Thyroid gland (tissue), 4 donors: ENCODE results near the gene RPAP2. TPM values are rescaled to one million over a fixed set of nuclear protein-coding genes. Genes with fewer than 3 reads are reported as not detected.

ENCODE experiments used
- DNase-seq, 2 donors: peaks; one replicate each; pipeline ENCODE4 v3.0.0-alpha.2; 2019
- H3K27ac ChIP-seq, 3 donors: fragments of 200-600 bp; sonication (generic); 1 replicate in 2 of 3; 2 replicates in 1 of 3; pipeline ENCODE4 v1.5.1; 2016 to 2019; ENCODE audit warnings: mild to moderate bottlenecking in 1 of 3, moderate library complexity in 1 of 3
- H3K27me3 ChIP-seq: fragments of 200-600 bp; sonication (generic); one replicate; pipeline ENCODE4 v1.5.1; 2019
- H3K36me3 ChIP-seq, 2 donors: fragments of 200-600 bp; sonication (generic); one replicate each; pipeline ENCODE4 v1.5.1; 2016 to 2019
- H3K4me1 ChIP-seq, 2 donors: fragments of 200-600 bp; sonication (generic); one replicate each; pipeline ENCODE4 v1.5.1; 2017 to 2019
- H3K4me3 ChIP-seq, 3 donors: fragments of 200-600 bp; sonication (generic); replicated peaks in 1 of 3; 1 replicate in 2 of 3; 2 replicates in 1 of 3; pipeline ENCODE4 v1.5.1; 2016; ENCODE audit warnings: mild to moderate bottlenecking in 1 of 3
- H3K9me3 ChIP-seq: fragments of 200-600 bp; sonication (generic); one replicate; pipeline ENCODE4 v1.5.1; 2017
- CTCF ChIP-seq, 6 experiments: fragments of 200-600 bp in 3 of 6; fragments of 450-650 bp in 3 of 6; sonication (generic) in 3 of 6; IDR thresholded peaks; one replicate each; pipeline ENCODE4 v1.5.1; 2016 to 2019; ENCODE audit warnings: antibody characterized with exemption in 6 of 6, mild to moderate bottlenecking in 2 of 6, inconsistent platforms in 1 of 6, moderate library complexity in 1 of 6
- POLR2A ChIP-seq, 2 donors: fragments of 450-650 bp; IDR thresholded peaks; one replicate each; pipeline ENCODE4 v1.6.1; 2017; ENCODE audit warnings: antibody characterized with exemption in 2 of 2, mild to moderate bottlenecking in 2 of 2, moderate library complexity in 1 of 2
- WGBS, 2 donors: methylation state at CpG; one replicate each; pipeline ENCODE4 v1.1.5; 2017; 5-methylcytosine and 5-hydroxymethylcytosine counted together
- intact Hi-C: fragments of 100-400 bp; cut with DNase I; formaldehyde crosslinking; loops from one replicate; pipeline ENCODE4 v1.15.1; 2023
- total RNA-seq, 4 donors: library from RNA; depleted of rRNA; stranded (reverse); fragments of >200 nt; gene quantifications; one replicate each; pipeline ENCODE4 v1.2.3, GENCODE V29; 2016

Gene RPAP2
- total RNA-seq, 4 donors from 2014 or later: 8.7 to 28.0 (median 17.6) TPM

- Histone ChIP-seq H3K9me3 (no peaks in the 10 kb centered on the region), H3K4me1 (no peaks in the 10 kb centered on the region), H3K36me3 (peaks cover 0 to 7% of the 10 kb centered on the region in 2 donors), H3K27ac (no peak overlapping the region), H3K27me3 (no peaks in the 10 kb centered on the region), H3K4me3 (no peak overlapping the region)
- no peak for DNase-seq
- 98 to 99% methylated on average over 6 of the region's 6 CpGs for WGBS, 2 donors
- no peak for TF ChIP-seq POLR2A (IDR thresholded peaks at IDR 0.05)
- no peak for TF ChIP-seq CTCF (IDR thresholded peaks at IDR 0.05)
- intact Hi-C loops: no loop called here
These were observed 30.7 kb downstream of the RPAP2 start for GRCh38 chr1:92329347-92330129.

GRCh38 chr1:92333668-92334067 is 34.8 kb downstream of the RPAP2 start:
- 79 to 82% methylated on average over 3 of the region's 3 CpGs for WGBS, 2 donors
- intact Hi-C loops: no loop called here
- Histone ChIP-seq H3K9me3 (no peaks in the 10 kb centered on the region), H3K27me3 (no peaks in the 10 kb centered on the region), H3K36me3 (no peaks in the 10 kb centered on the region), H3K4me3 (no peak overlapping the region), H3K4me1 (no peaks in the 10 kb centered on the region), H3K27ac (no peak overlapping the region)
- no peak for DNase-seq
- no peak for TF ChIP-seq CTCF (IDR thresholded peaks at IDR 0.05)
- TF ChIP-seq POLR2A (IDR thresholded peaks at IDR 0.05): no peak

- Histone ChIP-seq H3K36me3 (no peaks in the 10 kb centered on the region), H3K27me3 (no peaks in the 10 kb centered on the region), H3K27ac (no peak overlapping the region), H3K4me1 (no peaks in the 10 kb centered on the region), H3K9me3 (no peaks in the 10 kb centered on the region), H3K4me3 (no peak overlapping the region)
- no peak for TF ChIP-seq POLR2A (IDR thresholded peaks at IDR 0.05)
- TF ChIP-seq CTCF (IDR thresholded peaks at IDR 0.05): no peak
- WGBS, 2 donors: 88 to 100% methylated on average over 1 of the region's 1 CpG
- intact Hi-C loops: no loop called here
- no peak for DNase-seq
These were observed 41.3 kb downstream of the RPAP2 start for GRCh38 chr1:92340154-92340553.

GRCh38 chr1:92342401-92342800 is 43.5 kb downstream of the RPAP2 start:
- Histone ChIP-seq H3K9me3 (no peaks in the 10 kb centered on the region), H3K27ac (no peak overlapping the region), H3K36me3 (no peaks in the 10 kb centered on the region), H3K27me3 (no peaks in the 10 kb centered on the region), H3K4me3 (no peak overlapping the region), H3K4me1 (no peaks in the 10 kb centered on the region)
- DNase-seq: no peak
- WGBS, 2 donors: 94 to 95% methylated on average over 1 of the region's 1 CpG
- intact Hi-C loops: no loop called here
- TF ChIP-seq POLR2A (IDR thresholded peaks at IDR 0.05): no peak
- no peak for TF ChIP-seq CTCF (IDR thresholded peaks at IDR 0.05)

- DNase-seq: no peak
- TF ChIP-seq POLR2A (IDR thresholded peaks at IDR 0.05): no peak
- TF ChIP-seq CTCF (IDR thresholded peaks at IDR 0.05): no peak
- no peak overlapping the region for H3K27ac ChIP-seq
- H3K36me3 ChIP-seq: peaks cover 0 to 6% of the 10 kb centered on the region in 2 donors
- H3K9me3 ChIP-seq: no peaks in the 10 kb centered on the region
- intact Hi-C loops: no loop called here
- WGBS, 2 donors: 84 to 93% methylated on average over 3 of the region's 3 CpGs
- H3K4me1 ChIP-seq: no peaks in the 10 kb centered on the region
- H3K27me3 ChIP-seq: no peaks in the 10 kb centered on the region
- no peak overlapping the region for H3K4me3 ChIP-seq
These were observed 44.2 kb downstream of the RPAP2 start for GRCh38 chr1:92343061-92343460.
